ENCODE results near the gene SLC37A1. TPM values are rescaled to one million over a fixed set of nuclear protein-coding genes. Genes with fewer than 3 reads are reported as not detected.

Gene SLC37A1
- total and polyA plus RNA-seq, 12 donors, result 1.8 to 13.2 (median 5.5) TPM

DNA sequence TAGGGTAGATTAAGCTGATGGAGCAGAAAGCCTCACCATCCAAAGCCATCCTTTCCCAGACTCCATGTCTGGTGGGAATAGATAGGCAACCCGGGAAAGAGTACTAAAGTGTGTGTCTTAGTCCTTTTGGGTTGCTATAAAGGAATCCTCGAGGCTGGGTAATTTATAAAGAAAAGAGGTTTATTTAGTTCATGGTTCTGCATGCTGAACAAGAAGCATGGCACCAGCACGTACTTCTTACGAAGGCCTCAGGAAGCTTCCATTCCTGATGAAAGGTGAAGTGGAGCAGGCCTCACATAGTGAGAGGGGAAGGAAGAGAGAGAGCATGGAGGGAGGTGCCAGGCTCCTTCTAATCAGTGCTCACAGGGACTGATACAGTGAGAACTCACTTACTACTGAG is 6.2 kb upstream of the SLC37A1 start:
- Histone ChIP-seq H3K27ac (no peak overlapping the region), H3K4me1 (no peaks in the 10 kb centered on the region), H3K36me3 (no peaks in the 10 kb centered on the region), H3K27me3 (peaks cover 0 to 6% (median 0%) of the 10 kb centered on the region in 7 donors), H3K4me3 (no peak overlapping the region), H3K9me3 (no peaks in the 10 kb centered on the region)
- DNase-seq (no peak), ATAC-seq (no peak)
- WGBS, 2 donors, result 91 to 93% methylated on average over 4 of the region's 4 CpGs
- TF ChIP-seq, protein P1, sequence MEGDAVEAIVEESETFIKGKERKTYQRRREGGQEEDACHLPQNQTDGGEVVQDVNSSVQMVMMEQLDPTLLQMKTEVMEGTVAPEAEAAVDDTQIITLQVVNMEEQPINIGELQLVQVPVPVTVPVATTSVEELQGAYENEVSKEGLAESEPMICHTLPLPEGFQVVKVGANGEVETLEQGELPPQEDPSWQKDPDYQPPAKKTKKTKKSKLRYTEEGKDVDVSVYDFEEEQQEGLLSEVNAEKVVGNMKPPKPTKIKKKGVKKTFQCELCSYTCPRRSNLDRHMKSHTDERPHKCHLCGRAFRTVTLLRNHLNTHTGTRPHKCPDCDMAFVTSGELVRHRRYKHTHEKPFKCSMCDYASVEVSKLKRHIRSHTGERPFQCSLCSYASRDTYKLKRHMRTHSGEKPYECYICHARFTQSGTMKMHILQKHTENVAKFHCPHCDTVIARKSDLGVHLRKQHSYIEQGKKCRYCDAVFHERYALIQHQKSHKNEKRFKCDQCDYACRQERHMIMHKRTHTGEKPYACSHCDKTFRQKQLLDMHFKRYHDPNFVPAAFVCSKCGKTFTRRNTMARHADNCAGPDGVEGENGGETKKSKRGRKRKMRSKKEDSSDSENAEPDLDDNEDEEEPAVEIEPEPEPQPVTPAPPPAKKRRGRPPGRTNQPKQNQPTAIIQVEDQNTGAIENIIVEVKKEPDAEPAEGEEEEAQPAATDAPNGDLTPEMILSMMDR (IDR thresholded peaks at IDR 0.05), result no peak
- intact Hi-C loops (cut with DNase I), result no loop called here

DNA sequence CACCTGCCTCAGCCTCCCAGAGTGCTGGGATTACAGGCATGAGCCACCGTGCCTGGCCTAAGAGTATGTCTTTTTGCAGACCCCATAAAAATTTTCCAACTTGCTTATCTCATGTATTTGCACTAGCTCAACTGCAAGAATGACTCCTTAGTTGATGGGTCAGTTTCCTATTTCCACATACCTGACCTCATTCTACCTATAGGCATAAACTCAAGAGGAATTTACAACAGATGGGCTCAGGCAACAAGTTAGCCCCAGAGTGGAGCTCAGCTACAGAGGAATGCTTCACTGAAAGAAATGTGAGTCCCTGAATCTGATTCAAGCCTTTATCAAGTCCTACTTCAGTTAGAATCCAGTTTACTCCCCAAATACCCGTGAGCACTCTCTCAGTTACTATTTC is 5.3 kb upstream of the SLC37A1 start:
- Histone ChIP-seq H3K36me3 (no peaks in the 10 kb centered on the region), H3K4me1 (peaks cover 0 to 6% (median 4%) of the 10 kb centered on the region in 9 donors), H3K27ac (no peak overlapping the region), H3K27me3 (peaks cover 0 to 6% (median 0%) of the 10 kb centered on the region in 7 donors), H3K9me3 (no peaks in the 10 kb centered on the region), H3K4me3 (no peak overlapping the region)
- intact Hi-C loops (cut with DNase I), result no loop called here
- WGBS, 2 donors, result 91 to 94% methylated on average over 2 of the region's 2 CpGs
- ATAC-seq, result no peak
- DNase-seq, result no peak
- TF ChIP-seq, protein P1 (IDR thresholded peaks at IDR 0.05), result no peak

DNA sequence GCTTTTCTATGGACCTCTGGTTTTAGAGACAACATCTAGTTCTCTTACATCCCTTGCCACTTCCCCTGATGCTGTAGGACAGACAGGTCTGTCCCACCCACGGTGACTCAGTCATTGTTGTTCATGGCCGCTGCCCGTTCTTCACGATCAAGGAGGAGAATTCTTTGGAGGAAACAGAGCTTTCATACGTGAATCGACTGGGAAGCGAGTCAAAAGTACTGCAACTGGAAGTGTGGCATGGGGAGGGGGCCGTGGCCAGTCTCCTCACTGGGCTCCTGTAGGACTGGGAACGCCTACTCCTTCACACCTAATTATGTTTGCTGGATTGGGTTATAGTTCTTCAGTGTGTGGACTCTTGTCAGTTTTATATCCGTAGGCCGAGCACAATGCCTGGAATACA is 4.4 kb upstream of the SLC37A1 start:
- intact Hi-C loops (cut with DNase I), result no loop called here
- WGBS, 2 donors, result 76 to 80% methylated on average over 11 of the region's 11 CpGs
- no peaks in the 10 kb centered on the region for H3K9me3 ChIP-seq
- no peak for DNase-seq
- H3K4me1 ChIP-seq, result peaks cover 0 to 6% (median 4%) of the 10 kb centered on the region in 9 donors
- ATAC-seq, result no peak
- H3K27me3 ChIP-seq, result peaks cover 0 to 6% (median 0%) of the 10 kb centered on the region in 7 donors
- H3K27ac ChIP-seq, result no peak overlapping the region
- no peaks in the 10 kb centered on the region for H3K36me3 ChIP-seq
- no peak overlapping the region for H3K4me3 ChIP-seq
- TF ChIP-seq, protein P1 (IDR thresholded peaks at IDR 0.05), result no peak

DNA sequence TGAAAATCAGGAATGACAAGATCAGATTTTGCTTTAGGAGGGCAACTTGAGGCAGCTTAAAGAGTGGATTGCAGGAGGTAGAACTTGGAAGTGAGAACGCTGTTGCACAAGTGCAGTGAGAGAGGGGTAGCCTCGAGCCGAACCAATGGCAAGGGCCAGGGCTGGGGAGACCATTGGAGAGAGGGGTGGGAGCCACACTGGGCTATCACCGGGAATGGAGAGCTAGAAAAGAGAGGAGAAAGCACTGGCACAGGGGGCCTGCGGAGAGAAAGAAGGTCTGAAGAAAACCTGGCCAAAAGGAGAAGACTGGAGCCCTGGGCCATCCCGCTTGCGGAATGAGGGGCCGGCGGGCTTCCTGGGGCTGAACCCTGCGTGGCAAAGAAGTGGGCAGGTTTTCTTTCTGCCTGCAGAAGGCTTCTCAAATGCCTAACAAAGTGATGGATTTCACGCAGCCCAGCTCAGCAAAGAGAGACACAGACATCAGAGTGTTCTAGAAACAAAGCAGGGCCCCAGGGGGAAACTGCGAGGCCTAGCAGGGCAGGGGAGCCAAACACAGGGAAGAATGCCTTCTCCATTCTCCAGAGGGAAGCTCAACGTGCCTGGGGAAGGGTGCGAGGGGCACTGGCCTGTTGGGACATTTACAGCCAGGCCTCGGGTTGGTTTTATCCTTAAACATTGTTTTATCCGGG is 1.2 kb upstream of the SLC37A1 start:
- intact Hi-C loops (cut with DNase I), result loop anchor here in 3 of 10 donors (10.0 kb wide), 3 partner anchors 62 to 462 kb away; partner anchors contain the start of gene PKNOX1 (in 1 of the 3)
- Histone ChIP-seq H3K4me1 (peaks cover 0 to 24% (median 15%) of the 10 kb centered on the region in 9 donors), H3K36me3 (no peaks in the 10 kb centered on the region), H3K27ac (peak overlapping the region in 2 of 10 donors; percentile 60 to 76), H3K4me3 (no peak overlapping the region), H3K27me3 (peaks cover 0 to 3% (median 0%) of the 10 kb centered on the region in 7 donors), H3K9me3 (no peaks in the 10 kb centered on the region)
- ATAC-seq (no peak), DNase-seq (no peak)
- WGBS, 2 donors, result 92 to 93% methylated on average over 16 of the region's 16 CpGs
- TF ChIP-seq, protein P1 (IDR thresholded peaks at IDR 0.05), result no peak
